K562 (cell line): Measurements from ENCODE around the gene CD48. TPM values are rescaled to one million over a fixed set of nuclear protein-coding genes. Genes with fewer than 3 reads are reported as not detected.

Experiments
- CCNT2 ChIP-seq: IDR thresholded peaks from 2 replicates; pipeline ENCODE4 v1.6.1; 2011; ENCODE audit warnings: borderline replicate concordance, low read depth, mild to moderate bottlenecking, moderate library complexity, mixed read lengths, low read length; ENCODE audit not compliant: insufficient read length; ENCODE audit errors: extremely low read depth
- CHD7 ChIP-seq: fragments of 200-600 bp; sonication (generic); IDR thresholded peaks from one replicate; pipeline ENCODE4 v1.6.1; 2012; ENCODE audit warnings: mild to moderate bottlenecking, low read depth, low read length, inconsistent platforms
- ESRRB ChIP-seq: fragments of 250-450 bp; sonication (Bioruptor Pico); IDR thresholded peaks from 2 replicates; pipeline ENCODE4 v1.5.0; 2020; ENCODE audit warnings: mild to moderate bottlenecking, moderate library complexity, borderline replicate concordance
- OTX1 ChIP-seq: fragments of 450-650 bp; formaldehyde crosslinking; IDR thresholded peaks from 2 replicates; pipeline ENCODE4 v1.4.0; 2022; ENCODE audit warnings: mild to moderate bottlenecking
- PML ChIP-seq: IDR thresholded peaks from 2 replicates; pipeline ENCODE4 v1.6.1; 2012; ENCODE audit warnings: low read length, inconsistent platforms
- RERE ChIP-seq: sonication (generic); formaldehyde crosslinking; IDR thresholded peaks from 2 replicates; pipeline ENCODE4 v1.8.0; 2023; ENCODE audit warnings: missing genetic modification reagents, mild to moderate bottlenecking, borderline replicate concordance
- ZBTB2 ChIP-seq: fragments of 450-650 bp; IDR thresholded peaks from 2 replicates; pipeline ENCODE4 v1.6.1; 2016; ENCODE audit warnings: antibody characterized with exemption
- ZNF717 ChIP-seq: fragments of 250-450 bp; sonication (Bioruptor Pico); IDR thresholded peaks from 2 replicates; pipeline ENCODE4 v1.5.0; 2021
- ZNF785 ChIP-seq: fragments of 250-450 bp; sonication (Bioruptor Pico); IDR thresholded peaks from 2 replicates; pipeline ENCODE4 v1.4.0; 2020; ENCODE audit warnings: mild to moderate bottlenecking
- polyA plus RNA-seq, 8 experiments: library from polyadenylated mRNA; depleted of rRNA in 4 of 8; stranded (reverse) in 5 of 8; unstranded in 3 of 8; fragments of >200 nt; fragmentation: Nextera tagmentation in 2 of 8; fragmentation: Illumina TruSeq in 1 of 8; extraction: Ambion mirVana in 2 of 8; extraction: Trizol in 1 of 8; gene quantifications; 2 replicates each; pipeline versions ENCODE4 v1.2.1 to v1.2.3, GENCODE V29; 2011 to 2014; ENCODE audit warnings: inconsistent platforms in 1 of 8, missing spikeins in 1 of 8
- total RNA-seq, 7 experiments: library from RNA; depleted of rRNA in 6 of 7; stranded (reverse); fragments of >200 nt in 6 of 7; fragmentation: Illumina TruSeq in 2 of 7; extraction: Trizol in 2 of 7; gene quantifications; 2 replicates each; pipeline versions ENCODE4 v1.2.1 to v1.2.3, GENCODE V29; 2011 to 2021; ENCODE audit warnings: low replicate concordance in 1 of 7

The CD48 gene
- total and polyA plus RNA-seq, 9 of the 15 experiments (the other 6 are each of a cell fraction or from before 2014, with no cell fraction given) = 0.10 to 0.42 (median 0.29) TPM; not detected in 3

- no peak for TF ChIP-seq CHD7
- TF ChIP-seq CCNT2 = no peak
- no peak for TF ChIP-seq RERE
- TF ChIP-seq ESRRB (CRISPR knock-in tag) = no peak
- no peak for TF ChIP-seq ZNF785
- no peak for TF ChIP-seq OTX1 (CRISPR knock-in tag)
- TF ChIP-seq ZNF717 (CRISPR knock-in tag) = no peak
- no peak for TF ChIP-seq ZBTB2
- no peak for TF ChIP-seq PML
Observed at GRCh38 chr1:160657250-160657781, 54.3 kb downstream of the CD48 start (continued).
